Mammary epithelial cell (primary cell): ENCODE results near the gene GLCE.

Experiments
- CTCF ChIP-seq, 2 donors: IDR thresholded peaks in 1 of 2; conservative IDR thresholded peaks in 1 of 2; 2 replicates each; pipeline ENCODE4 v1.5.1; 2011 to 2012; ENCODE audit warnings: inconsistent platforms in 2 of 2, low read length in 2 of 2, mild to moderate bottlenecking in 2 of 2, control low read depth in 1 of 2, low read depth in 1 of 2; ENCODE audit not compliant: insufficient read depth in 1 of 2; ENCODE audit errors: extremely low read depth in 1 of 2
- EZH2 ChIP-seq: IDR thresholded peaks from 2 replicates; pipeline ENCODE4 v1.6.1; 2012; ENCODE audit warnings: low read length, inconsistent platforms, borderline replicate concordance

- TF ChIP-seq CTCF (conservative IDR thresholded peaks at IDR 0.05 in 1 of 2, IDR thresholded peaks at IDR 0.05 in 1 of 2; ENCODE audit: extremely low read depth in 1 of 2, insufficient read depth in 1 of 2, low read depth in 1 of 2, low read length in 2 of 2) (no peak), EZH2 (no peak)
Measured at GRCh38 chr15:69143756-69144436, 16.5 kb upstream of the GLCE start.
